ENCODE measurements around the gene USPL1. TPM values are rescaled to one million over a fixed set of nuclear protein-coding genes. Genes with fewer than 3 reads are reported as not detected.

The USPL1 gene
- total and polyA plus RNA-seq, 4 experiments from 2014 or later = 13.5 to 31.8 (median 22.7) TPM

DNA sequence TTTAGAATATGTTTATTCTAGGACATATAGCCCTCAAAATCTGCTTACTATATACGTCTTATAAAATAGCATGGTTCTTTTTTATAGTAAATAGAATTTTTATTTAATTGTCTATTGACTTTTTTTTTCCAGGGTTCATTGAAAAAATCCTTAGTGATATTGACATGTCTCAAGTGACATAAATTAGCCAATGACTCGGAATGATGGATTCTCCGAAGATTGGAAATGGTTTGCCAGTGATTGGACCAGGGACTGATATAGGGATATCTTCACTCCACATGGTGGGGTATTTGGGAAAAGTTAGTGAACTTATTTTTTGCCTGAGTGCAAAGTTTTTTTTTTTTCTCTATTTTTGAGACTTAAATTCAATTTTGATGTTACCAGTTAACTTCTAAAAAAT is 3.2 kb downstream of the USPL1 start:
- no peak overlapping the region for H3K4me3 ChIP-seq (ENCODE audit: low read length in 2 of 2)

GRCh38 chr13:30622551-30622950 is 4.8 kb downstream of the USPL1 start:
- Mint-ChIP-seq H3K27me3 (no peaks in the 10 kb centered on the region), H3K4me3 (no peak overlapping the region), H3K4me1 (peaks cover 32 to 35% (median 34%) of the 10 kb centered on the region in 4 donors), H3K36me3 (peaks cover 29 to 42% of the 10 kb centered on the region in 2 donors), H3K9me3 (no peaks in the 10 kb centered on the region), H3K27ac (peak overlapping the region in 1 of 7 donors; percentile 74)
- ChIA-PET POLR2A (ENCODE audit: partially characterized antibody) (no interaction called here), CTCF (ENCODE audit: partially characterized antibody) (interaction anchor here (0.9 kb wide), 1 partner anchor 40 kb away, joined by 3 read pairs; no protein-coding TSS in a partner anchor)
- Histone ChIP-seq H3K27ac (ENCODE audit: low read depth, low read length) (no peak overlapping the region), H3K36me3 (ENCODE audit: insufficient read depth, low read length) (peaks cover 26% of the 10 kb centered on the region), H3K4me1 (ENCODE audit: insufficient read depth, low read length) (peaks cover 36% of the 10 kb centered on the region), H3K27me3 (ENCODE audit: insufficient read depth, low read length) (no peaks in the 10 kb centered on the region), H3K9me3 (ENCODE audit: control insufficient read depth in 1 of 2, low read length in 2 of 2) (no peaks in the 10 kb centered on the region), H3K4me3 (ENCODE audit: low read length in 2 of 2) (no peak overlapping the region)
- DNase-seq = no peak
- intact Hi-C loops (cut with micrococcal nuclease) = no loop called here

More for the DNA sequence above, 3.2 kb downstream of the USPL1 start:
- Histone ChIP-seq H3K9me3 (ENCODE audit: control insufficient read depth in 1 of 2, low read length in 2 of 2) (no peaks in the 10 kb centered on the region), H3K4me1 (ENCODE audit: insufficient read depth, low read length) (peaks cover 29% of the 10 kb centered on the region), H3K27me3 (ENCODE audit: insufficient read depth, low read length) (no peaks in the 10 kb centered on the region), H3K36me3 (ENCODE audit: insufficient read depth, low read length) (peaks cover 26% of the 10 kb centered on the region), H3K27ac (ENCODE audit: low read depth, low read length) (no peak overlapping the region)
- no peaks in the 10 kb centered on the region for H3K27me3 Mint-ChIP-seq
- no peaks in the 10 kb centered on the region for H3K9me3 Mint-ChIP-seq
- H3K36me3 Mint-ChIP-seq = peaks cover 29 to 40% of the 10 kb centered on the region in 2 donors
- ChIA-PET POLR2A (ENCODE audit: partially characterized antibody) (no interaction called here), CTCF (ENCODE audit: partially characterized antibody) (no interaction called here)
- intact Hi-C loops (cut with micrococcal nuclease) = no loop called here
- H3K4me3 Mint-ChIP-seq = no peak overlapping the region
- DNase-seq = no peak
- H3K4me1 Mint-ChIP-seq = peaks cover 29 to 35% (median 31%) of the 10 kb centered on the region in 4 donors
- peak overlapping the region in 3 of 7 donors; percentile 33 to 74 (median 43) for H3K27ac Mint-ChIP-seq

GRCh38 chr13:30623392-30623791 is 5.7 kb downstream of the USPL1 start:
- intact Hi-C loops (cut with micrococcal nuclease) = no loop called here
- H3K4me1 ChIP-seq (ENCODE audit: insufficient read depth, low read length) = peaks cover 36% of the 10 kb centered on the region
- H3K9me3 ChIP-seq (ENCODE audit: control insufficient read depth in 1 of 2, low read length in 2 of 2) = no peaks in the 10 kb centered on the region
- DNase-seq = no peak
- CTCF ChIA-PET (ENCODE audit: partially characterized antibody) = no interaction called here
- no peak overlapping the region for H3K4me3 ChIP-seq (ENCODE audit: low read length in 2 of 2)
- Mint-ChIP-seq H3K36me3 (peaks cover 29 to 43% of the 10 kb centered on the region in 2 donors), H3K27ac (peak overlapping the region in 4 of 7 donors; percentile 9 to 78 (median 45)), H3K4me1 (peaks cover 34 to 41% (median 37%) of the 10 kb centered on the region in 4 donors), H3K4me3 (peak overlapping the region in 1 of 8 donors; percentile 32), H3K9me3 (no peaks in the 10 kb centered on the region), H3K27me3 (no peaks in the 10 kb centered on the region)
- peaks cover 26% of the 10 kb centered on the region for H3K36me3 ChIP-seq (ENCODE audit: insufficient read depth, low read length)
- POLR2A ChIA-PET (ENCODE audit: partially characterized antibody) = no interaction called here
- no peak overlapping the region for H3K27ac ChIP-seq (ENCODE audit: low read depth, low read length)
- no peaks in the 10 kb centered on the region for H3K27me3 ChIP-seq (ENCODE audit: insufficient read depth, low read length)

- peak overlapping the region in 1 of 7 donors; percentile 73 for H3K27ac Mint-ChIP-seq
- H3K4me1 ChIP-seq (ENCODE audit: insufficient read depth, low read length) = peaks cover 36% of the 10 kb centered on the region
- no peak overlapping the region for H3K27ac ChIP-seq (ENCODE audit: low read depth, low read length)
- no peaks in the 10 kb centered on the region for H3K9me3 Mint-ChIP-seq
- no peaks in the 10 kb centered on the region for H3K27me3 ChIP-seq (ENCODE audit: insufficient read depth, low read length)
- no peak overlapping the region for H3K4me3 ChIP-seq (ENCODE audit: low read length in 2 of 2)
- peaks cover 30% of the 10 kb centered on the region for H3K36me3 ChIP-seq (ENCODE audit: insufficient read depth, low read length)
- H3K4me1 Mint-ChIP-seq = peaks cover 41 to 52% (median 44%) of the 10 kb centered on the region in 4 donors
- peak overlapping the region in 1 of 8 donors; percentile 5 for H3K4me3 Mint-ChIP-seq
- CTCF ChIA-PET (ENCODE audit: partially characterized antibody) = no interaction called here
- POLR2A ChIA-PET (ENCODE audit: partially characterized antibody) = interaction anchor here (1.7 kb wide), 1 partner anchor 9 kb away, joined by 8 read pairs; no protein-coding TSS in a partner anchor
- H3K9me3 ChIP-seq (ENCODE audit: control insufficient read depth in 1 of 2, low read length in 2 of 2) = no peaks in the 10 kb centered on the region
- no peak for DNase-seq
- no peaks in the 10 kb centered on the region for H3K27me3 Mint-ChIP-seq
- H3K36me3 Mint-ChIP-seq = peaks cover 33 to 54% of the 10 kb centered on the region in 2 donors
- intact Hi-C loops (cut with micrococcal nuclease) = no loop called here
Measured at GRCh38 chr13:30624630-30625029, 6.9 kb downstream of the USPL1 start.

DNA sequence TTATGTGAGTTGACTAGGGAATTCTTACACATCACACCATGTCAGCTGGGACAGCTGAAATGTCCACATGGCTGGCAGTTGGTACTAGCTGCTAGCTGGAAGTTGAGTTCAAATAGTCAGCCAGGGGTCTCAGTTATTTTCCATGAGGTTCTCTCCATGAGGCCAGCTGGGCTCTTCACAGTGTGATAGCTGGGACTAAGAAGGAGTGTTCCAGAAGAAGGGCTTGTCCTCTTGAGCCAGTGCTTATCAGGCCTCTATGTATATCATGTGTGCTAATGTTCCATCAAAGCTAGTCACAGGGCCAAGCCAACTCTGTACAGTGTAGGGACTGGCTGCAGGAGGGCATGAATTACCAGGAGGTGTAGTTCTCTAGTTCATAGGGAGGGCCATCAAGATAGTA is 11.8 kb downstream of the USPL1 start:
- Histone ChIP-seq H3K36me3 (ENCODE audit: insufficient read depth, low read length) (peaks cover 27% of the 10 kb centered on the region), H3K4me1 (ENCODE audit: insufficient read depth, low read length) (peaks cover 35% of the 10 kb centered on the region), H3K27ac (ENCODE audit: low read depth, low read length) (no peak overlapping the region), H3K27me3 (ENCODE audit: insufficient read depth, low read length) (no peaks in the 10 kb centered on the region), H3K9me3 (ENCODE audit: control insufficient read depth in 1 of 2, low read length in 2 of 2) (no peaks in the 10 kb centered on the region), H3K4me3 (ENCODE audit: low read length in 2 of 2) (no peak overlapping the region)
- POLR2A ChIA-PET (ENCODE audit: partially characterized antibody) = interaction anchor here (3.5 kb wide), 1 partner anchor 12 kb away, joined by 24 read pairs; the partner anchor contains the start of gene USPL1
- no peaks in the 10 kb centered on the region for H3K27me3 Mint-ChIP-seq
- H3K4me1 Mint-ChIP-seq = peaks cover 33 to 61% (median 43%) of the 10 kb centered on the region in 4 donors
- intact Hi-C loops (cut with micrococcal nuclease) = no loop called here
- DNase-seq = no peak
- CTCF ChIA-PET (ENCODE audit: partially characterized antibody) = no interaction called here
- H3K27ac Mint-ChIP-seq = peak overlapping the region in 4 of 7 donors; percentile 17 to 50 (median 32)
- no peak overlapping the region for H3K4me3 Mint-ChIP-seq
- H3K36me3 Mint-ChIP-seq = peaks cover 45 to 51% of the 10 kb centered on the region in 2 donors
- H3K9me3 Mint-ChIP-seq = peaks cover 0 to 2% (median 0%) of the 10 kb centered on the region in 8 donors

GRCh38 chr13:30633861-30634260 is 16.1 kb downstream of the USPL1 start:
- Mint-ChIP-seq H3K27me3 (no peaks in the 10 kb centered on the region), H3K4me3 (peak overlapping the region in 3 of 8 donors; percentile 7 to 52 (median 33)), H3K4me1 (peaks cover 42 to 74% (median 59%) of the 10 kb centered on the region in 4 donors), H3K36me3 (peaks cover 48 to 73% of the 10 kb centered on the region in 2 donors), H3K27ac (peak overlapping the region in 1 of 7 donors; percentile 31), H3K9me3 (peaks cover 0 to 2% (median 0%) of the 10 kb centered on the region in 8 donors)
- intact Hi-C loops (cut with micrococcal nuclease) = no loop called here
- ChIA-PET POLR2A (ENCODE audit: partially characterized antibody) (interaction anchor here (1.9 kb wide), 1 partner anchor 16 kb away, joined by 4 read pairs; the partner anchor contains the start of gene USPL1), CTCF (ENCODE audit: partially characterized antibody) (no interaction called here)
- Histone ChIP-seq H3K9me3 (ENCODE audit: control insufficient read depth in 1 of 2, low read length in 2 of 2) (no peaks in the 10 kb centered on the region), H3K27ac (ENCODE audit: low read depth, low read length) (no peak overlapping the region), H3K4me1 (ENCODE audit: insufficient read depth, low read length) (peaks cover 53% of the 10 kb centered on the region), H3K4me3 (ENCODE audit: low read length in 2 of 2) (no peak overlapping the region), H3K36me3 (ENCODE audit: insufficient read depth, low read length) (peaks cover 23% of the 10 kb centered on the region), H3K27me3 (ENCODE audit: insufficient read depth, low read length) (no peaks in the 10 kb centered on the region)
- DNase-seq = no peak

DNA sequence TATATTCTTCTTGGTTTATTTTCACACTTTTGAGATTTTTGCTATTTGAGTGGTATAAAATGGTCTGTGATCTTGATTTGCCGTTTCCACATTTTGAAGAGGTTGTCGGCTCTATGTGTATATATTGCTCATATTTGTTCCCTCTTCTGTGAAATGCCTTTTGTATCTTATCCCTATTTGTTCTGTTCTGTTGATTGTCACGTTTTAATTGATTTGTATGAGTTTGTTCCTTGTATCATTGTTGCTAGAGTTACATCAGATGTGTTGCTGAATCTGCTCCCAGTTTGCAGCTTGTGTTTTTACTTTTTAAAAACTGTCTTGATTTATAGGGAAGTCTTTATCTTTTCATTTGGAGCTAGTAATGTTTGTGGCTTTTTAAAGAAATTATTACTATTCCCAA is 17.1 kb downstream of the USPL1 start:
- Histone ChIP-seq H3K4me3 (ENCODE audit: low read length in 2 of 2) (no peak overlapping the region), H3K36me3 (ENCODE audit: insufficient read depth, low read length) (peaks cover 21% of the 10 kb centered on the region), H3K27me3 (ENCODE audit: insufficient read depth, low read length) (no peaks in the 10 kb centered on the region), H3K9me3 (ENCODE audit: control insufficient read depth in 1 of 2, low read length in 2 of 2) (no peaks in the 10 kb centered on the region), H3K4me1 (ENCODE audit: insufficient read depth, low read length) (peaks cover 45% of the 10 kb centered on the region), H3K27ac (ENCODE audit: low read depth, low read length) (no peak overlapping the region)
- CTCF ChIA-PET (ENCODE audit: partially characterized antibody) = no interaction called here
- no peaks in the 10 kb centered on the region for H3K27me3 Mint-ChIP-seq
- no peak for DNase-seq
- H3K27ac Mint-ChIP-seq = no peak overlapping the region
- H3K4me3 Mint-ChIP-seq = peak overlapping the region in 5 of 8 donors; percentile 21 to 65 (median 53)
- H3K9me3 Mint-ChIP-seq = peaks cover 0 to 2% (median 0%) of the 10 kb centered on the region in 8 donors
- peaks cover 39 to 65% (median 53%) of the 10 kb centered on the region in 4 donors for H3K4me1 Mint-ChIP-seq
- H3K36me3 Mint-ChIP-seq = peaks cover 51 to 69% of the 10 kb centered on the region in 2 donors
- POLR2A ChIA-PET (ENCODE audit: partially characterized antibody) = interaction anchor here (0.9 kb wide), 1 partner anchor 17 kb away, joined by 5 read pairs; the partner anchor contains the start of gene USPL1
- intact Hi-C loops (cut with micrococcal nuclease) = no loop called here
